ENCODE results near the gene CSNK1G1. TPM values are rescaled to one million over a fixed set of nuclear protein-coding genes. Genes with fewer than 3 reads are reported as not detected.

The CSNK1G1 gene
- total RNA-seq, 1 donor from 2014 or later, result 27.7 TPM

GRCh38 chr15:64237677-64238076, 118.3 kb downstream of the CSNK1G1 start:
- H3K36me3 Mint-ChIP-seq (ENCODE audit: insufficient read depth), result peaks cover 5% of the 10 kb centered on the region
- H3K27ac Mint-ChIP-seq, result no peak overlapping the region
- no peak for TF ChIP-seq CTCF (IDR thresholded peaks at IDR 0.05; ENCODE audit: unreplicated experiment)

GRCh38 chr15:64236156-64236894, 119.6 kb downstream of the CSNK1G1 start:
- Mint-ChIP-seq H3K27me3 (no peaks in the 10 kb centered on the region), H3K9me3 (ENCODE audit: low read depth) (no peaks in the 10 kb centered on the region), H3K4me1 (ENCODE audit: low read depth) (peaks cover 15% of the 10 kb centered on the region), H3K4me3 (ENCODE audit: low read depth) (no peak overlapping the region), H3K27ac (no peak overlapping the region), H3K36me3 (ENCODE audit: insufficient read depth) (no peaks in the 10 kb centered on the region)
- DNase-seq (ENCODE audit: low spot score, unreplicated experiment), result no peak
- TF ChIP-seq CTCF (IDR thresholded peaks at IDR 0.05; ENCODE audit: unreplicated experiment), result no peak

More at GRCh38 chr15:64237677-64238076, 118.3 kb downstream of the CSNK1G1 start:
- Mint-ChIP-seq H3K4me1 (ENCODE audit: low read depth) (peaks cover 12% of the 10 kb centered on the region), H3K27me3 (no peaks in the 10 kb centered on the region), H3K9me3 (ENCODE audit: low read depth) (peaks cover 5% of the 10 kb centered on the region), H3K4me3 (ENCODE audit: low read depth) (no peak overlapping the region)
- no peak for DNase-seq (ENCODE audit: low spot score, unreplicated experiment)

GRCh38 chr15:64235552-64235951, 120.4 kb downstream of the CSNK1G1 start:
- no peak for DNase-seq (ENCODE audit: low spot score, unreplicated experiment)
- Mint-ChIP-seq H3K9me3 (ENCODE audit: low read depth) (no peaks in the 10 kb centered on the region), H3K4me3 (ENCODE audit: low read depth) (no peak overlapping the region), H3K4me1 (ENCODE audit: low read depth) (peaks cover 15% of the 10 kb centered on the region), H3K27ac (no peak overlapping the region), H3K27me3 (no peaks in the 10 kb centered on the region), H3K36me3 (ENCODE audit: insufficient read depth) (no peaks in the 10 kb centered on the region)
- no peak for TF ChIP-seq CTCF (IDR thresholded peaks at IDR 0.05; ENCODE audit: unreplicated experiment)

GRCh38 chr15:64233299-64233698, 122.7 kb downstream of the CSNK1G1 start:
- H3K4me3 Mint-ChIP-seq (ENCODE audit: low read depth), result no peak overlapping the region
- no peak overlapping the region for H3K27ac Mint-ChIP-seq
- H3K27me3 Mint-ChIP-seq, result no peaks in the 10 kb centered on the region
- peaks cover 15% of the 10 kb centered on the region for H3K4me1 Mint-ChIP-seq (ENCODE audit: low read depth)
- no peaks in the 10 kb centered on the region for H3K9me3 Mint-ChIP-seq (ENCODE audit: low read depth)
- no peaks in the 10 kb centered on the region for H3K36me3 Mint-ChIP-seq (ENCODE audit: insufficient read depth)
- no peak for DNase-seq (ENCODE audit: low spot score, unreplicated experiment)
- no peak for TF ChIP-seq CTCF (IDR thresholded peaks at IDR 0.05; ENCODE audit: unreplicated experiment)

GRCh38 chr15:64232400-64232799, 123.6 kb downstream of the CSNK1G1 start:
- Mint-ChIP-seq H3K4me3 (ENCODE audit: low read depth) (no peak overlapping the region), H3K27ac (no peak overlapping the region), H3K27me3 (no peaks in the 10 kb centered on the region), H3K36me3 (ENCODE audit: insufficient read depth) (no peaks in the 10 kb centered on the region), H3K9me3 (ENCODE audit: low read depth) (no peaks in the 10 kb centered on the region), H3K4me1 (ENCODE audit: low read depth) (peaks cover 10% of the 10 kb centered on the region)
- TF ChIP-seq CTCF (IDR thresholded peaks at IDR 0.05; ENCODE audit: unreplicated experiment), result no peak
- no peak for DNase-seq (ENCODE audit: low spot score, unreplicated experiment)
